GM12878 (cell line): ENCODE measurements around the gene MOV10L1. TPM values are rescaled to one million over a fixed set of nuclear protein-coding genes. Genes with fewer than 3 reads are reported as not detected.

ENCODE experiments used
- ATAC-seq: fragments of 200-7000 bp; cut with Tn5 transposase; 3 replicates; pipeline ENCODE4 v1.9.1; 2020; ENCODE audit warnings: mild to moderate bottlenecking, moderate library complexity
- BruUV-seq: library from RNA; stranded (reverse); fragments of 400-500 nt; replicated peaks from 2 replicates; lab custom pipeline; 2021; lab: Mats Ljungman, UMichigan
- CTCF ChIA-PET: fragments of 300-600 bp; sonication (Branson Sonifier 250); formaldehyde crosslinking; extraction: SDS; loops from one replicate; lab custom pipeline; 2021; ENCODE audit warnings: inconsistent platforms; lab: Yijun Ruan, JAX
- POLR2A ChIA-PET: fragments of 350-600 bp; formaldehyde crosslinking; extraction: SDS; loops from one replicate; lab custom pipeline; 2021; ENCODE audit warnings: inconsistent platforms; lab: Charles Lee
- RAD21 ChIA-PET: fragments of 300-600 bp; sonication (Branson Sonifier 250); formaldehyde crosslinking; loops from one replicate; lab custom pipeline; 2023; ENCODE audit warnings: antibody characterized with exemption; ENCODE audit not compliant: unreplicated experiment; lab: Charles Lee
- SMC1A ChIA-PET: fragments of 300-600 bp; sonication (Branson Sonifier 250); formaldehyde crosslinking; loops from one replicate; lab custom pipeline; 2023; ENCODE audit not compliant: unreplicated experiment, uncharacterized antibody; lab: Charles Lee
- DNase-seq: peaks from one replicate; pipeline ENCODE4 v3.0.0-alpha.2; 2011; ENCODE audit warnings: low read depth, low spot score
- FAIRE-seq: peaks from 3 replicates; lab custom pipeline; 2011; peaks lifted over from hg19 to GRCh38; lab: Jason Lieb, UNC
- H2AFZ ChIP-seq: 2 replicates; pipeline ENCODE4 v1.6.0; 2011; ENCODE audit warnings: low read depth, low read length, control low read depth; ENCODE audit not compliant: control insufficient read depth
- H3K27ac ChIP-seq: 2 replicates; pipeline ENCODE4 v1.5.1; 2011; ENCODE audit warnings: control low read depth; ENCODE audit not compliant: control insufficient read depth, insufficient read depth
- H3K27me3 ChIP-seq, 2 experiments: replicated peaks in 1 of 2; 2 replicates each; pipeline versions ENCODE4 v1.6.0 to v1.6.1; 2011; ENCODE audit warnings: low read length in 1 of 2; ENCODE audit not compliant: control insufficient read depth in 2 of 2, insufficient read depth in 2 of 2
- H3K36me3 ChIP-seq, 2 experiments: 2 replicates each; pipeline ENCODE4 v1.5.1; 2011; ENCODE audit warnings: low read length in 1 of 2; ENCODE audit not compliant: control insufficient read depth in 2 of 2, insufficient read depth in 2 of 2
- H3K4me1 ChIP-seq: 2 replicates; pipeline ENCODE4 v1.6.1; 2011; ENCODE audit warnings: mild to moderate bottlenecking, low read length, moderate library complexity, mixed read lengths; ENCODE audit not compliant: control insufficient read depth, insufficient read depth
- H3K4me2 ChIP-seq: 2 replicates; pipeline ENCODE4 v1.6.0; 2011; ENCODE audit warnings: control low read depth; ENCODE audit not compliant: control insufficient read depth, insufficient read depth
- H3K4me3 ChIP-seq: fragments of 200-600 bp; sonication (generic); 2 replicates; pipeline ENCODE4 v1.5.1; 2016
- H3K79me2 ChIP-seq: 2 replicates; pipeline ENCODE4 v1.6.0; 2011; ENCODE audit warnings: low read length; ENCODE audit not compliant: control insufficient read depth, insufficient read depth
- H3K9ac ChIP-seq: 2 replicates; pipeline ENCODE4 v1.8.0; 2011; ENCODE audit warnings: low read length, control low read depth, mixed read lengths; ENCODE audit not compliant: control insufficient read depth, insufficient read depth
- H3K9me3 ChIP-seq: replicated peaks from 3 replicates; pipeline ENCODE4 v1.5.1; 2011; ENCODE audit warnings: mild to moderate bottlenecking, low read length; ENCODE audit not compliant: control insufficient read depth, insufficient read depth
- H4K20me1 ChIP-seq: 2 replicates; pipeline ENCODE4 v1.6.0; 2011; ENCODE audit not compliant: control insufficient read depth, insufficient read depth
- ATF7 ChIP-seq: fragments of 450-650 bp; IDR thresholded peaks from 2 replicates; pipeline ENCODE4 v1.6.1; 2016; ENCODE audit warnings: low read depth, mild to moderate bottlenecking
- CHD4 ChIP-seq: fragments of 200-600 bp; sonication (generic); IDR thresholded peaks from 2 replicates; pipeline ENCODE4 v1.6.1; 2016; ENCODE audit warnings: mild to moderate bottlenecking
- HCFC1 ChIP-seq: fragments of 150-350 bp; IDR thresholded peaks from 2 replicates; pipeline ENCODE4 v1.6.1; 2014; ENCODE audit warnings: low read length
- IRF4 ChIP-seq: IDR thresholded peaks from 2 replicates; pipeline ENCODE4 v1.6.1; 2011; ENCODE audit warnings: low read depth, low read length
- PRDM15 ChIP-seq: fragments of 450-650 bp; formaldehyde crosslinking; IDR thresholded peaks from 2 replicates; pipeline ENCODE4 v1.4.0; 2020; ENCODE audit warnings: mild to moderate bottlenecking, moderate library complexity
- RAD51 ChIP-seq: fragments of 450-650 bp; IDR thresholded peaks from 2 replicates; pipeline ENCODE4 v1.6.1; 2016; ENCODE audit warnings: moderate library complexity, mild to moderate bottlenecking, inconsistent platforms
- RBBP5 ChIP-seq: fragments of 200-600 bp; sonication (generic); conservative IDR thresholded peaks from 2 replicates; pipeline ENCODE4 v1.6.1; 2016
- SMAD1 ChIP-seq: fragments of 450-650 bp; IDR thresholded peaks from 2 replicates; pipeline ENCODE4 v1.6.1; 2018; ENCODE audit warnings: mild to moderate bottlenecking, low read depth; ENCODE audit not compliant: partially characterized antibody
- SRF ChIP-seq, 2 experiments: IDR thresholded peaks; 2 replicates each; pipeline ENCODE4 v1.6.1; 2011; ENCODE audit warnings: low read depth in 2 of 2, low read length in 2 of 2, mild to moderate bottlenecking in 1 of 2, moderate library complexity in 1 of 2
- STAT1 ChIP-seq: fragments of 450-650 bp; conservative IDR thresholded peaks from 2 replicates; pipeline ENCODE4 v1.6.1; 2014; ENCODE audit warnings: antibody characterized with exemption, mild to moderate bottlenecking
- SUZ12 ChIP-seq: fragments of 200-600 bp; sonication (generic); IDR thresholded peaks from one replicate; pipeline ENCODE4 v1.6.1; 2018; ENCODE audit warnings: antibody characterized with exemption, mild to moderate bottlenecking; ENCODE audit not compliant: unreplicated experiment
- YBX1 ChIP-seq: fragments of 450-650 bp; IDR thresholded peaks from 2 replicates; pipeline ENCODE4 v1.6.1; 2016; ENCODE audit warnings: antibody characterized with exemption
- YY1 ChIP-seq: IDR thresholded peaks from 2 replicates; pipeline ENCODE4 v1.6.1; 2011; ENCODE audit warnings: low read depth, mild to moderate bottlenecking, low read length
- WGBS: methylation state at CpG from one replicate; pipeline ENCODE4 v1.1.6; 2016; ENCODE audit warnings: low lambda C conversion rate; ENCODE audit not compliant: insufficient replicate concordance, insufficient coverage; ENCODE audit errors: missing lambda C conversion rate; 5-methylcytosine and 5-hydroxymethylcytosine counted together
- in situ Hi-C: fragments of 300-500 bp; cut with MboI; formaldehyde crosslinking; loops from 9 replicates; pipeline ENCODE4 v1.14.3; 2018; ENCODE audit warnings: mixed read lengths
- intact Hi-C: fragments of 100-400 bp; cut with micrococcal nuclease; formaldehyde crosslinking; loops from one replicate; pipeline ENCODE4 v1.14.2; 2022; ENCODE audit not compliant: unreplicated experiment
- polyA plus RNA-seq, 11 experiments: library from polyadenylated mRNA; depleted of rRNA in 4 of 11; unstranded in 6 of 11; stranded (reverse) in 5 of 11; fragments of >200 nt; fragmentation: Nextera tagmentation in 4 of 11; fragmentation: Illumina TruSeq in 1 of 11; extraction: Ambion mirVana in 4 of 11; extraction: Trizol in 1 of 11; gene quantifications; 1 replicate in 1 of 11; 2 replicates in 10 of 11; pipeline versions ENCODE4 v1.2.1 to v1.2.3, GENCODE V29; 2011 to 2016; ENCODE audit warnings: inconsistent platforms in 2 of 11, missing spikeins in 2 of 11, low read depth in 1 of 11
- total RNA-seq, 4 experiments: library from RNA; depleted of rRNA in 3 of 4; stranded (reverse); fragments of >200 nt in 3 of 4; fragmentation: Illumina TruSeq in 1 of 4; extraction: Trizol in 1 of 4; gene quantifications; 2 replicates each; pipeline versions ENCODE4 v1.2.1 to v1.2.3, GENCODE V29; 2013 to 2021

Gene MOV10L1
- total and polyA plus RNA-seq, 10 of the 15 experiments (the other 5 are each of a cell fraction or from before 2014, with no cell fraction given), result 0.22 TPM; not detected in 9

DNA sequence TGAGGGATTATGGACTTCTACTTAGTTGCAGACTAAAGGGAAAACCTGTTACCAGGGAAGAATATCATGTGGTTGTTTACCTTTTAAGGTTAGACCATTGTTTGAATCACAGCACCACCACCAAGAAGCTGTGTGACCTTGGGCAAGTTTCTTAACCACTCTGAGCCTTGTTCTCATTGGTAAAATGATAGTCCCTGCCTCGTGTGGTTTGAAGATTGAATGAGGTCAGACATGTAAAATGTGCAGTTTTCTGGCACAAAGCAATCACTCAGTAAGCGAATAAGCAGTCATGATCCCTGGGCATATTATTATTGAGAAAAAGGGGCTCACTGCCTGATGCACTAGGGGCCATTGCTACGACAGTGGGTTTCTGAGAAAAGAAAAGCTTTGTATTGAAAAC, 28.3 kb downstream of the MOV10L1 start:
- H2AFZ ChIP-seq, result no peak overlapping the region
- H3K27ac ChIP-seq, result no peak overlapping the region
- ChIA-PET SMC1A (interaction anchor here (0.7 kb wide), 1 partner anchor 94 kb away, joined by 3 read pairs; no protein-coding TSS in a partner anchor), RAD21 (no interaction called here), POLR2A (no interaction called here), CTCF (no interaction called here)
- H4K20me1 ChIP-seq, result no peaks in the 10 kb centered on the region
- 29% methylated on average over 3 of the region's 3 CpGs for WGBS
- no peak for TF ChIP-seq IRF4
- no peak overlapping the region for H3K4me2 ChIP-seq
- H3K36me3 ChIP-seq, result no peaks in the 10 kb centered on the region
- no peak for FAIRE-seq
- intact Hi-C loops (no loop called here), in situ Hi-C loops (no loop called here)
- no peak overlapping the region for H3K4me3 ChIP-seq
- H3K4me1 ChIP-seq, result no peaks in the 10 kb centered on the region
- no peak overlapping the region for H3K9ac ChIP-seq
- DNase-seq, result no peak
- BruUV-seq, result no TSS peak
- H3K9me3 ChIP-seq, result no peaks in the 10 kb centered on the region
- no peaks in the 10 kb centered on the region for H3K79me2 ChIP-seq
- H3K27me3 ChIP-seq, result peaks cover 3 to 10% of the 10 kb centered on the region in 2 experiments; a peak in 3 of 4 replicates
- no peak for ATAC-seq

DNA sequence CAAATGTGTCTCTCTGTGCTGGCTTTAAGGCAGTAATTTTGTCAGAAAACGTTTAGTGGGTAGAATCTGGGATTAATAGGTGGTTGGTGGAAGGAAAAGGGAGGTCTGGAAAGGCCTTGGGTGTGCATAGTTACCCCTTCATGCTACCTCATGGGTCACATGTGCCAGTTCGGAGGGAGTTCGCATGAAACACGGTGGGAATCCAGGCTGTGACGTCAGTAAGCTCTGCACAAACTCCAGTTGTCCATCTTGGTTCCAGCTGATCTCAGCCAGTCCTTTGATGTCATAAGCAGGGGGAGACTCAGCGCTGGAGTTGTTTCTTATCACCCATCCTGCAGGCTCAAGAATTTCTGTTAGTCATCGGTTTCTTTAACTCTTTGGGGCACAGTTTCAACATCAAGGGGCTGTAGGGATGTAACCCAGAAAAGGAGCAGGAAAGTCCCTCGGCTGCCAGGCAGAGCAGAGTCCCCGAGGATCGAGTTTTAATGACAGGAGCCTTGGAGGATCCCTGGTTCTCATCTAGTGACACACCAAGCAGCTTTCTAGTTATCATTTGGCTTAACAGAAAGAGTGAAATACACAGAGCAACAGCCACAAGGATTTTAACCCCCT, 28.9 kb downstream of the MOV10L1 start:
- Histone ChIP-seq H3K79me2 (no peaks in the 10 kb centered on the region), H3K4me1 (no peaks in the 10 kb centered on the region), H3K4me3 (no peak overlapping the region), H3K9me3 (no peaks in the 10 kb centered on the region), H3K27ac (no peak overlapping the region), H3K4me2 (no peak overlapping the region), H3K36me3 (no peaks in the 10 kb centered on the region), H3K9ac (no peak overlapping the region), H4K20me1 (no peaks in the 10 kb centered on the region), H2AFZ (no peak overlapping the region), H3K27me3 (peaks cover 0 to 10% of the 10 kb centered on the region in 2 experiments; a peak in 3 of 4 replicates)
- POLR2A ChIA-PET, result no interaction called here
- FAIRE-seq (no peak), ATAC-seq (no peak), DNase-seq (no peak)
- RAD21 ChIA-PET, result no interaction called here
- CTCF ChIA-PET, result no interaction called here
- in situ Hi-C loops (no loop called here), intact Hi-C loops (no loop called here)
- no TSS peak for BruUV-seq
- SMC1A ChIA-PET, result interaction anchor here (0.7 kb wide), 1 partner anchor 94 kb away, joined by 3 read pairs; no protein-coding TSS in a partner anchor
- 24% methylated on average over 10 of the region's 10 CpGs for WGBS
- TF ChIP-seq YBX1 (no peak), SRF (IDR thresholded peaks at IDR 0.05; ENCODE audit: low read depth in 2 of 2, low read length in 2 of 2) (no peak), STAT1 (no peak), SUZ12 (no peak), RAD51 (no peak), HCFC1 (no peak), YY1 (no peak), RBBP5 (no peak), PRDM15 (CRISPR knock-in tag) (no peak), ATF7 (no peak), CHD4 (no peak), SMAD1 (no peak)
